GM23338 (cell line): ENCODE measurements around the gene PCSK7. TPM values are rescaled to one million over a fixed set of nuclear protein-coding genes. Genes with fewer than 3 reads are reported as not detected.

Experiments used
- ATAC-seq: fragments of 200-7000 bp; cut with Tn5 transposase; 3 replicates; pipeline ENCODE4 v1.9.1; 2020
- DNase-seq: peaks from one replicate; pipeline ENCODE4 v3.0.0-alpha.2; 2015; ENCODE audit warnings: low spot score
- H2AFZ ChIP-seq: fragments of 200-600 bp; sonication (generic); 2 replicates; pipeline ENCODE4 v1.8.0; 2016; ENCODE audit warnings: antibody characterized with exemption, mild to moderate bottlenecking, moderate library complexity
- H3F3A ChIP-seq: fragments of 200-600 bp; sonication (generic); replicated peaks from 2 replicates; pipeline ENCODE4 v1.8.0; 2017; ENCODE audit warnings: antibody characterized with exemption, mixed run types, low read depth
- H3K27ac ChIP-seq: fragments of 200-600 bp; sonication (generic); 2 replicates; pipeline ENCODE4 v1.6.1; 2016; ENCODE audit warnings: low read depth
- H3K27me3 ChIP-seq: fragments of 200-600 bp; sonication (generic); 2 replicates; pipeline ENCODE4 v1.8.0; 2016; ENCODE audit warnings: mild to moderate bottlenecking, mixed run types, moderate library complexity; ENCODE audit not compliant: insufficient read depth
- H3K36me3 ChIP-seq: fragments of 200-600 bp; sonication (generic); 2 replicates; pipeline ENCODE4 v1.8.0; 2016; ENCODE audit warnings: mild to moderate bottlenecking; ENCODE audit not compliant: insufficient read depth
- H3K4me1 ChIP-seq: fragments of 200-600 bp; sonication (generic); 2 replicates; pipeline ENCODE4 v1.8.0; 2016; ENCODE audit warnings: mild to moderate bottlenecking, moderate library complexity; ENCODE audit not compliant: insufficient read depth
- H3K4me2 ChIP-seq: fragments of 200-600 bp; sonication (generic); 2 replicates; pipeline ENCODE4 v1.7.1; 2017; ENCODE audit warnings: mixed run types
- H3K4me3 ChIP-seq: fragments of 200-600 bp; sonication (generic); 2 replicates; pipeline ENCODE4 v1.6.1; 2016; ENCODE audit warnings: mixed run types
- H3K79me2 ChIP-seq: fragments of 200-600 bp; sonication (generic); replicated peaks from 2 replicates; pipeline ENCODE4 v1.8.0; 2017; ENCODE audit warnings: mild to moderate bottlenecking; ENCODE audit not compliant: insufficient read depth
- H3K9me2 ChIP-seq: fragments of 200-600 bp; sonication (generic); 2 replicates; pipeline ENCODE4 v1.8.0; 2017; ENCODE audit not compliant: insufficient read depth
- H4K20me1 ChIP-seq: fragments of 200-600 bp; sonication (generic); replicated peaks from 2 replicates; pipeline ENCODE4 v1.8.0; 2017; ENCODE audit warnings: mild to moderate bottlenecking; ENCODE audit not compliant: insufficient read depth
- H3K27ac Mint-ChIP-seq: 2 replicates; pipeline ENCODE4 v1.8.0; 2020; ENCODE audit warnings: inconsistent platforms, mild to moderate bottlenecking, moderate library complexity, mixed read lengths
- H3K27me3 Mint-ChIP-seq: 3 replicates; pipeline ENCODE4 v1.8.0; 2022; ENCODE audit warnings: low read depth, mild to moderate bottlenecking, moderate library complexity, mixed read lengths, inconsistent platforms; ENCODE audit not compliant: insufficient read depth, poor library complexity
- H3K36me3 Mint-ChIP-seq: 3 replicates; pipeline ENCODE4 v1.8.0; 2021; ENCODE audit warnings: low read depth, mild to moderate bottlenecking, inconsistent platforms, moderate library complexity, mixed read lengths
- H3K4me1 Mint-ChIP-seq: 3 replicates; pipeline ENCODE4 v1.8.0; 2020; ENCODE audit warnings: mild to moderate bottlenecking, inconsistent platforms, mixed read lengths
- H3K4me3 Mint-ChIP-seq: 3 replicates; pipeline ENCODE4 v1.8.0; 2021; ENCODE audit warnings: moderate library complexity, mild to moderate bottlenecking, inconsistent platforms, mixed read lengths
- H3K9me3 Mint-ChIP-seq: 3 replicates; pipeline ENCODE4 v1.8.0; 2020; ENCODE audit warnings: moderate library complexity, mild to moderate bottlenecking, inconsistent platforms, mixed read lengths
- CREB1 ChIP-seq: fragments of 250-450 bp; sonication (Bioruptor Pico); IDR thresholded peaks from 2 replicates; pipeline ENCODE4 v1.5.0; 2020; ENCODE audit warnings: low read depth, mild to moderate bottlenecking, moderate library complexity
- ETS1 ChIP-seq: IDR thresholded peaks from 2 replicates; pipeline ENCODE4 v1.6.1; 2016; ENCODE audit warnings: antibody characterized with exemption
- EZH2 ChIP-seq: fragments of 200-600 bp; sonication (generic); IDR thresholded peaks from one replicate; pipeline ENCODE4 v1.8.0; 2017; ENCODE audit warnings: antibody characterized with exemption, mild to moderate bottlenecking, low read depth; ENCODE audit not compliant: unreplicated experiment
- EZH2phosphoT487 ChIP-seq: fragments of 200-600 bp; sonication (generic); IDR thresholded peaks from one replicate; pipeline ENCODE4 v1.8.1; 2018; ENCODE audit warnings: antibody characterized with exemption; ENCODE audit not compliant: unreplicated experiment
- JUNB ChIP-seq: IDR thresholded peaks from one replicate; pipeline ENCODE4 v1.6.1; 2016; ENCODE audit warnings: antibody characterized with exemption; ENCODE audit not compliant: unreplicated experiment
- NANOG ChIP-seq: IDR thresholded peaks from 2 replicates; pipeline ENCODE4 v1.6.1; 2016; ENCODE audit warnings: antibody characterized with exemption, borderline replicate concordance
- POLR2AphosphoS5 ChIP-seq: IDR thresholded peaks from 2 replicates; pipeline ENCODE4 v1.6.1; 2016; ENCODE audit warnings: antibody characterized with exemption, low read depth
- STAT1 ChIP-seq: IDR thresholded peaks from one replicate; pipeline ENCODE4 v1.6.1; 2016; ENCODE audit warnings: antibody characterized with exemption; ENCODE audit not compliant: unreplicated experiment
- ZNF114 ChIP-seq: fragments of 250-450 bp; sonication (Bioruptor Pico); IDR thresholded peaks from 2 replicates; pipeline ENCODE4 v1.5.0; 2020; ENCODE audit warnings: mild to moderate bottlenecking, moderate library complexity
- ZNF331 ChIP-seq: fragments of 250-450 bp; sonication (Bioruptor Pico); IDR thresholded peaks from 2 replicates; pipeline ENCODE4 v1.5.0; 2020; ENCODE audit warnings: low read depth, mild to moderate bottlenecking, moderate library complexity
- polyA plus RNA-seq: library from polyadenylated mRNA; unstranded; fragments of >200 nt; fragmentation: Nextera tagmentation; extraction: Ambion mirVana; gene quantifications from 2 replicates; pipeline ENCODE4 v1.2.1, GENCODE V29; 2016
- total RNA-seq: library from RNA; depleted of rRNA; stranded (reverse); fragments of >200 nt; shearing (Covaris generic); gene quantifications from 2 replicates; pipeline ENCODE4 v1.2.3, GENCODE V29; 2014
- TF ChIP-seq, protein P1 (sequence below): IDR thresholded peaks from one replicate; pipeline ENCODE4 v1.6.1; 2018; ENCODE audit warnings: antibody characterized with exemption; ENCODE audit not compliant: unreplicated experiment

The PCSK7 gene
- total and polyA plus RNA-seq, 2 experiments from 2014 or later = 12.4 to 46.4 TPM

- Mint-ChIP-seq H3K9me3 (no peaks in the 10 kb centered on the region), H3K4me1 (peaks cover 8% of the 10 kb centered on the region), H3K27ac (no peak overlapping the region), H3K4me3 (no peak overlapping the region), H3K36me3 (peaks cover 25% of the 10 kb centered on the region), H3K27me3 (peaks cover 9% of the 10 kb centered on the region)
- Histone ChIP-seq H3K27ac (no peak overlapping the region), H3K36me3 (0 out of 2 replicates have a peak, but pooled peaks cover 6% of the 10 kb centered on the region), H3K9me2 (no peaks in the 10 kb centered on the region), H3F3A (no peaks in the 10 kb centered on the region), H3K79me2 (no peaks in the 10 kb centered on the region), H3K4me2 (no peak overlapping the region), H3K27me3 (no peaks in the 10 kb centered on the region), H4K20me1 (peaks cover 8% of the 10 kb centered on the region; the same call in 1 of the 2 replicates), H3K4me1 (no peaks in the 10 kb centered on the region), H3K4me3 (no peak overlapping the region), H2AFZ (no peak overlapping the region)
- DNase-seq = no peak
- TF ChIP-seq, protein P1, sequence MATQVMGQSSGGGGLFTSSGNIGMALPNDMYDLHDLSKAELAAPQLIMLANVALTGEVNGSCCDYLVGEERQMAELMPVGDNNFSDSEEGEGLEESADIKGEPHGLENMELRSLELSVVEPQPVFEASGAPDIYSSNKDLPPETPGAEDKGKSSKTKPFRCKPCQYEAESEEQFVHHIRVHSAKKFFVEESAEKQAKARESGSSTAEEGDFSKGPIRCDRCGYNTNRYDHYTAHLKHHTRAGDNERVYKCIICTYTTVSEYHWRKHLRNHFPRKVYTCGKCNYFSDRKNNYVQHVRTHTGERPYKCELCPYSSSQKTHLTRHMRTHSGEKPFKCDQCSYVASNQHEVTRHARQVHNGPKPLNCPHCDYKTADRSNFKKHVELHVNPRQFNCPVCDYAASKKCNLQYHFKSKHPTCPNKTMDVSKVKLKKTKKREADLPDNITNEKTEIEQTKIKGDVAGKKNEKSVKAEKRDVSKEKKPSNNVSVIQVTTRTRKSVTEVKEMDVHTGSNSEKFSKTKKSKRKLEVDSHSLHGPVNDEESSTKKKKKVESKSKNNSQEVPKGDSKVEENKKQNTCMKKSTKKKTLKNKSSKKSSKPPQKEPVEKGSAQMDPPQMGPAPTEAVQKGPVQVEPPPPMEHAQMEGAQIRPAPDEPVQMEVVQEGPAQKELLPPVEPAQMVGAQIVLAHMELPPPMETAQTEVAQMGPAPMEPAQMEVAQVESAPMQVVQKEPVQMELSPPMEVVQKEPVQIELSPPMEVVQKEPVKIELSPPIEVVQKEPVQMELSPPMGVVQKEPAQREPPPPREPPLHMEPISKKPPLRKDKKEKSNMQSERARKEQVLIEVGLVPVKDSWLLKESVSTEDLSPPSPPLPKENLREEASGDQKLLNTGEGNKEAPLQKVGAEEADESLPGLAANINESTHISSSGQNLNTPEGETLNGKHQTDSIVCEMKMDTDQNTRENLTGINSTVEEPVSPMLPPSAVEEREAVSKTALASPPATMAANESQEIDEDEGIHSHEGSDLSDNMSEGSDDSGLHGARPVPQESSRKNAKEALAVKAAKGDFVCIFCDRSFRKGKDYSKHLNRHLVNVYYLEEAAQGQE = no peak
- TF ChIP-seq NANOG = no peak
- ATAC-seq = no peak
Measured at GRCh38 chr11:117219995-117220394, 11.9 kb downstream of the PCSK7 start.

GRCh38 chr11:117219455-117219854 is 12.4 kb downstream of the PCSK7 start:
- Histone ChIP-seq H3K4me3 (no peak overlapping the region), H3K36me3 (0 out of 2 replicates have a peak, but pooled peaks cover 6% of the 10 kb centered on the region), H4K20me1 (peaks cover 8% of the 10 kb centered on the region; the same call in 1 of the 2 replicates), H3K4me2 (no peak overlapping the region), H3K27ac (no peak overlapping the region), H2AFZ (no peak overlapping the region), H3F3A (no peaks in the 10 kb centered on the region), H3K4me1 (no peaks in the 10 kb centered on the region), H3K9me2 (no peaks in the 10 kb centered on the region), H3K79me2 (no peaks in the 10 kb centered on the region), H3K27me3 (no peaks in the 10 kb centered on the region)
- no peaks in the 10 kb centered on the region for H3K9me3 Mint-ChIP-seq
- no peak for DNase-seq
- peaks cover 8% of the 10 kb centered on the region for H3K4me1 Mint-ChIP-seq
- ATAC-seq = no peak
- H3K27me3 Mint-ChIP-seq = peaks cover 7% of the 10 kb centered on the region
- H3K4me3 Mint-ChIP-seq = no peak overlapping the region
- TF ChIP-seq ETS1 (no peak), JUNB (no peak), CREB1 (CRISPR knock-in tag) (no peak), EZH2phosphoT487 (no peak), EZH2 (no peak), ZNF331 (no peak), NANOG (no peak), POLR2AphosphoS5 (no peak), STAT1 (no peak), ZNF114 (no peak)
- TF ChIP-seq, protein P1 = no peak
- no peak overlapping the region; the same call in 1 of the 2 replicates for H3K27ac Mint-ChIP-seq
- peaks cover 28% of the 10 kb centered on the region for H3K36me3 Mint-ChIP-seq
